Endometrium (tissue), 2 donors: ENCODE data around the gene RETNLB.

Source experiments
- FAIRE-seq: peaks from 2 replicates; lab custom pipeline; 2012; peaks lifted over from hg19 to GRCh38; lab: Jason Lieb, UNC
- donor health status: control.
- donor health status: control.

RETNLB gene

GRCh38 chr3:108757404-108757982 is at the start of gene RETNLB:
Gene RETNLB (minus strand): TSS chr3:108757410. CDS start chr3:108757185, 225 bp downstream.
- no peak for FAIRE-seq

- FAIRE-seq: no peak
These were observed 49.1 kb upstream of the RETNLB start for GRCh38 chr3:108806316-108806715.

DNA sequence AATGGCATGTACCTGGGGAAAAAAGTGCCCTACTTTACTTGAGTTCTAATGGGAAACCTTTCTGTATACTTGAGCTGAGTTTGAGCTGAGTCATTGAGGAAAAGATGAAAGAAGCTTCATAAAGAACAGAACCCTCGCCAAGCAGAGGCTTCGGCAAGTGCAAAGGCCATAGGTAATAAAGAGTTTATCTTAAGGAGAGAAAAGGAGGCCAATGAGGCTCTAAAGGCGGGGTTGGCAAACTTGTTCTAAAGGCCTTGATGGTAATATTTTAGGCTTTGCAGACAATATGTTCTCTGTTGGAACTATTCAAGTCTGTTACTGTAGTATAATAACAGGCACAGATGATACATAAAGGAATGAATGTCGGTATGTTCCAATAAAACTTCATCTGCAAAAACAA is 47.8 kb upstream of the RETNLB start:
- no peak for FAIRE-seq

GRCh38 chr3:108804437-108804836 is 47.2 kb upstream of the RETNLB start:
- FAIRE-seq: no peak

DNA sequence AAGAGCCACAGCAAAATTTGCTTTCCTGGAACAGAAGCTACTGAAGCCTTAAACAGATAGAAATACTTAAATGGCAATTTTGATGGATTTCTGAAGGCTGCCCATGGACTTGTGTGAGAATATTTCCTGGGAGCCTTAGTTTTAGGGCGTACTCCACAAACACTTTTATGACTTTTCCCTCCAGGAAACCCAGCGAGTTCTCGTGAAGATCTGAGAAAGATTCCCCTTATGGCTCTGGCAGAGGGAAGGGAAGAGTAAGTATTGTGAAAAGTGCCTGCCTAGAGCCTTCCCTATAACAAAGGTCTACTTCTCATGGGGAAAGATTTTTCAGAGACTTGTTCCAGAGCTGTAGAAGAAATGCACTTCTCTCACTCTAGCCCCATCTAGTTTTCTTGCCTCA is 34.3 kb upstream of the RETNLB start:
- FAIRE-seq: no peak

DNA sequence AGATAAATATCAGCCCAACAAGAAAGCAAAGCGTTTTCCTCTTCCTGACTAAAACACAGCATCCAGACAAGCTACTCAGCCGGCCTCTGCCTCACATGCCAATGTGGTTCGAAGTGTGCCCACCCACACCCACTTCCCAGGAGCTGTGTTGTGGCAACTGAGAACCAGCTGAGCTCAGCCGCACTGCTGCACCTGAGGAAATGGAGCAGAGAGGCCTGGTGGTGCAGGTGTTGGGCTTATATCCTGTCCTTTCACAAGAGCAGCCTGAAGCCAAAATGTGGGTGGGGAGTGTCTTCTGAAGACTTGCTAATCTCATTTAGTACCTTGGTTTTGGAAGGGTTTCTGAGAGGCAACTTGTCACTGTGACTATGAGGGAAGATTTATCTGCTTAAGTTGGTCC is 23.0 kb upstream of the RETNLB start:
- FAIRE-seq: no peak

GRCh38 chr3:108779496-108779895 is 22.3 kb upstream of the RETNLB start:
- no peak for FAIRE-seq

DNA sequence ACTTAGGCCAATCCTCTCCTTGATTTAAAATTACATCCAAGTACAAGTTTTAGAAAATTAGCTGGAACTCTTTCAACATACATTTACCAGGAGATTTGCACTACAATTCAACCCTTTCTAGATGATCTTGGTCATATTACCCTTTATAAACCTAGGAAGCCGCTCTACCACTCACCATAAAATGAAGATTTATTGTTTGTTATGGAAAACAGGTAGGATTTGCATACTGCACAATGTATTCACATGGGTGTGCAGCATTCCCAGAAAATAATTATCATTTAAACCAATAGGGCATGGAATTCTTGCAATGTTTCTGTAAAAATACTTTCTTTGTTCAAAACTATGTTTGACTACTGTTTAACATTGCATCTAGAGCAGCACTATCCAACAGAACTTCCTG is 18.4 kb upstream of the RETNLB start:
- no peak for FAIRE-seq

DNA sequence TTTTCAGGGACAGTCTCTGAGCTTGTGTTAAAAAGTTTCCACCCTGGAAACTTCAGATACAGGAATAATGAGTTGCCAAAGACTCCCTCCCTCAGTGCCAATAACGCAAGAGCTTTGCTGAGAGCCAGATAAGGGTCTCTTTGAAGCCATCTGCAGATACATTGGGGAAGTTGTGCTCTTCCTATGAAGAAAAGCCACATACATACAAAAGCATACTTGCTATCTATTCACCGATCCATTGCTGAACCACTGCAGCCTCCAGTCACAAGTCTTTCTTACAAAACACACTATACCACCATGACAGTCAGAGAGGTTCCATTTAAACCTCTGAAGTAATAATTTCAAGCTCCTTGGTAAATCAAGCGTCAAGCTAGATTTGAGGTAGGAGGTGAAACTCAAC is 10.0 kb upstream of the RETNLB start:
- FAIRE-seq: no peak

DNA sequence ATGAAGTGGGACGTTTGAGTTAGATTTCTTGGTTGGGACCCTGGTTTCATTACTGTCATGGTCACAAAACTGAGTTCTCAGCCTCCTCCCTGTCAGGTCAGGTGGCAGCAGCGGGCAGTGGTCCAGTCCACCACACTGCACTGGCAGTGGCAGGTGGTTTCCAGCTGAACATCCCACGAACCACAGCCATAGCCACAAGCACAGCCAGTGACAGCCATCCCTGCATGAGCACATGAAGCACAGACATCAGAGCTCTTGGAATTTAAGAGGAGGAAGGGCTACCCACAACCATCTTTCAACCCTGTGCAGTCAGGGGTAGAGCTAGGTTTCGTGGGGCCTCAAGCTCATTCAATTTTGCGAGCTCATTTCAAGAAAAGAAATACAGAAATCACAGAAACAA is 1.5 kb downstream of the RETNLB start:
- no peak for FAIRE-seq

DNA sequence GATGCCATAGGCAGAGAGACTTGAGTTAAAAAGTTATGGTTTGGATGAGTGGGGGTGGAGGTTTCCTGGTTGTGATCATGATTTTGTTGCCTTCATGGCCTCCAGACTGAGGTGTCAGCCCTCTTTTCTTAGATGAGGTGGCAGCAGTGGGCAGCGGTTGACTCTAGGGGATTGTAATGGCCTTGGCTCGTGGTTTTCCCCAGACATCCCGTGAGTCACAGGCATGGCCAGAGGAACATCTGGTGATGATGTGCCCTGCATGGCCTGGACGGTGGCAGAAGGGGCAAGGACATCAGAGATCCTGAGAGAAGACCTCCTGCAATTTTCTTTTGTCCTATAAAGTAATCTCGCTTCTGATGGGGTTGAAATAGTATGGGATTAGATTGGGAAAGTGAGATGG is 12.4 kb downstream of the RETNLB start:
- FAIRE-seq: no peak

DNA sequence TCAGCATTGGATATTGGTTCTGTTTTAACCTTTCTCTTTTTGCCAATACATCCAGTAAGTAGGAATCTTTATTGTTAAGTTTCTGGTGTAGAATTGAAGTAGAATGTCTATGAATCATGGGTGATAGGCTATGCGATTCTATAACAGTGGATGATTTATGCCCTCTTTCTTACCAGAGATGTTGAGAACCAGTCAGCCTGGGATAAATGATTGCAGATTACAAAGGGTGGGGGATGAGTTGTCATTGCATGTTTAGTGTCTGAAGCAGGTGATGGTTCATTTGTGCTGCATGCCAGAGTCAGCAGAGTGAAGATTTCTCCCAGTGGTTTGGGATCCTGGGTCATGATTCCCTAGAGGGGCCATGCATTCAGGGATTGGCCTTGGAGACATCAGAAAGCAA is 14.3 kb downstream of the RETNLB start:
- no peak for FAIRE-seq

DNA sequence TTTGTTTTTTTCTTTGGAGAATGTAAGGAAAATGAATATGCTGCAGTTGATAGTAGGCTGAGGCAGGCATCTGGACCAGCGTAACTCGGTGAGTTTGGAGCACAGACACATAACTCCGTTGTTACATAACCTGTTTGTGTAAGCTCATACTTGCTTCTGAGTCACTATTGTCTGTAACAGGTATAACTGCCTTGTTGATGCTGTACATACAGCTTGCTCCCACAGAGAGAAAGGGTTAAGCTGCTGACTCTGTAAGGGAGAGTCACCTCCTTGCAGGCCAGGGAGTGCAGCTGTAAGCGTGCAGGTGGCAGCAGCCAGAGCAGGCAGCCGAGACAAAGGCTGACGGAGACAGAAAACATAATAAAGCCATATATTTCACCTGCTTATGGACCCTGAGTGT is 20.4 kb downstream of the RETNLB start:
- FAIRE-seq: no peak

- FAIRE-seq: no peak
These were observed 28.3 kb downstream of the RETNLB start for GRCh38 chr3:108728934-108729333.

DNA sequence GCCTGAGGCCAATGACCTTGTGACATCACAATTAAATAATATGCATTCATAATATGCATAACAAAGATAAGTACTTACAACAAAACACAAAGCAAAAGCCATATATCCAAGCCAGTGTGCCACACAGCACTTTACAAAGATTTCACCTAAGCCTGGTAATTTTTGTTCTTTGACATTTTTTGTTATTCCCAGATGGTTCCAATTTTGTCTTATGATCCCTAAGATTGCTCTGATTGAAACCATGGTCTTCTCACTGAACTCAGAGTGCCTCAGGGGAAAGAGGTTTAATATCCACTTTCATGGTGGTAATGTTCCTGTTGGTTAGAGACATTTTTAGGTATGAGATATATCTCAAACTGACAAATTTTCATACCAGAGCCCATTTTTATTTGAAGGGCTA is 29.1 kb downstream of the RETNLB start:
- FAIRE-seq: no peak

DNA sequence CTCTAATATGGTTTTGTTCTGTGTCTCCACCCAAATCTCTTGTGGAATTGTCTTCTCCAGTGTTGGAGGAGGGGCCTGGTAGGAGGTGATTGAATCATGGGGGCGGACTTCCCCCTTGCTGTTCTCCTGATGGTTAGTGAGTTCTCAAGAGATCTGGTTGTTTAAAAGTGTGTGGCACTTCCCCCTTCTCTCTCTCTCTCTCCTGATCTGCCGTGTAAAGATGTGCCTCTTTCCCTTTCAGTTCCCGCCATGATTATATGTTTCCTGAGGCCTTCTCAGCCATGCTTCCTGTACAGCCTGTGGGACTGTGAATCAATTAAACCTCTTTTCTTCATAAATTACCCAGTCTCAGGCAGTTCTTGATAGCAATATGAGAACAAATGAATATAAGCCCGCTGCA is 33.1 kb downstream of the RETNLB start:
- no peak for FAIRE-seq

DNA sequence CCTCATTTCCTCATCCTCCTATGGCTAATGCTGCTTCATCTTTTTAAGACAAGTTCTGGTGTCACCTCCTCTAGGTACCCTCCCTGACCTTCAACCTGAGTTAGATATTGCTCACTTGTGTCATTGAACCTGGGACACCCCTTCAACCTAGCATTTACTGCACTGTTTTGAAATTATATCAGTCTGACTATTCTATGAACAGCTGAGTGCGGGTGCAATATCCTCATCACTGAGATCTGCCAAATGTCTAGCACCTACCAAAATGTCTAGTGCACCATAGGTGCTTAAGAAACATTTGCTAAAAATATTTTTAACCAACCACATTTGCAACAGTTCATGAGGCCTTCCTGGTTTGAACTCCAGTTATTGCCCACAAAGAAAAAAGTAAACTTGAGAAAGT is 34.5 kb downstream of the RETNLB start:
- no peak for FAIRE-seq

DNA sequence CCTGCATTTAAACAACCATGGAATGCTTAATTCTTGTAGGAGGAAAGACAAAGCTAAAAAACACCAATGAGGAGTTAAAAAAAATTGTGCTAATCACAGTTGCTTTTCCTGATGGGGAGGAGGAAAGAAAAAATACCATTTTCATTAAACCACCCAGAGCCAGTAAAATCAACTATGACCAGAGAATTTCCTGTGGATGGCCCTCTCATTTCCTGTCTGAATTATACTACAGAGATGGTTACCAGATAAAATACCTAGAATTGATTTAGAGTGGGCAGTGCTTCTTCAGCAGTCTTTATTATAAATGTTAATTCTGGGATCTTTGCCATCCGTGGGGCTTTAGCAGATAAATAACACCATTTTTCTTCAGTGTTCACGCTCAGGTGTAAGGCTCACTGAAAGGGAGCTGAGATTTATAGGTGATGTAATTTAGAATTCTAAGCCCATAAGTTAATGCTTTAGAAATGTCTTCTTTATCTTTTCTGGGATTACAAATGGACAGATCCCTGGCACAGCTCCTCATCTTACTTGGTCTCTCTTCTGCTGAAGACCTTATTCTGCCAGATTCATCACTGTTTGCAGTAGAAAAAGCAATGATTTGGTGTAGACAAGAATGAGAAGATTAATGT is 37.9 kb downstream of the RETNLB start:
- no peak for FAIRE-seq

DNA sequence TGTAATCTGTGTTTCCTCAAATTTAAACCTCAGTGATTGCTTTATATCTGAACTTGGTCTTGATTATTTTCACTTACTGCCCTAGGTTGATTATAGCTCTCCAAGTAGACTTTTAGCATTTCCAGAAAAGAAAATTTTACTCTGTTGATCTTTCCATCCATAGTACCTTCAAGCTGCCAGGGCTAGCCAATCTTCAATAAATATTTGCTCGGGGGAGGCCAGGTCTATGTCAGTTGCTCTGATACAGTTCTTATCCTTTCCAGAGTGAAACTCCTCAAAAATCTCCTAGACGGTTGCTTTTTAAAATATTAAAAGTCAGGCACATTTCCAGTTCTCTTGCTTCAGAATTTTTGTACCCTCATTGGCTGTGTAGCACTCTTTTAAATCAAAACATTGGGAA is 38.8 kb downstream of the RETNLB start:
- FAIRE-seq: no peak

GRCh38 chr3:108713816-108714215 is 43.4 kb downstream of the RETNLB start:
- no peak for FAIRE-seq

DNA sequence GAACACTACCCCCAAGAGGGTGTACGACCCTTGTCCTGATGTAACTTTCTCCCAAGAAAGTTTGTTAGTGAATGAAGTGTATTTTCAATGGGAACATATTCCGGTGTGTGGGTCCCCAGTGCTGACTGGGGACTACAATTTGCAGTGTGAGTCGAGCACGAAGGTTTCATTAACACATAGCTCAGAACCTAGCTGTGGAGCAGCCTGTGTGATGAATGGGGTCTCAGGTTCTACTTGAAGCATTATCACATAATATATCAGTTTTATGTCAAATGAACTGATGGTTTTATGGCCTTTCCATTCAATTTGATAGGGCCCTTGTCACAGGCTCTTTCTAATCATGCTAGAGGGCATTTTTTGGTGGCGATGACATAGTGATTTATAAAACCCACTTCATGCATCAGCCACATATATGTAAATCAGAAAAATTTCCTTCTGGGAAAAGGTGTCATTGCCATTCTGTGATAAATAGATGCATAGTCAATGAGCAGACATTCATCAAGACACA is 44.1 kb downstream of the RETNLB start:
- FAIRE-seq: no peak
